ENCODE measurements around the gene YIF1A. TPM values are rescaled to one million over a fixed set of nuclear protein-coding genes. Genes with fewer than 3 reads are reported as not detected.
A peak's percentile ranks its signal among the peaks of the same experiment; 100 is the strongest.

Gene YIF1A
- polyA plus RNA-seq, 1 of the 3 experiments (the other 2 are of a cell fraction) = 123 TPM

DNA sequence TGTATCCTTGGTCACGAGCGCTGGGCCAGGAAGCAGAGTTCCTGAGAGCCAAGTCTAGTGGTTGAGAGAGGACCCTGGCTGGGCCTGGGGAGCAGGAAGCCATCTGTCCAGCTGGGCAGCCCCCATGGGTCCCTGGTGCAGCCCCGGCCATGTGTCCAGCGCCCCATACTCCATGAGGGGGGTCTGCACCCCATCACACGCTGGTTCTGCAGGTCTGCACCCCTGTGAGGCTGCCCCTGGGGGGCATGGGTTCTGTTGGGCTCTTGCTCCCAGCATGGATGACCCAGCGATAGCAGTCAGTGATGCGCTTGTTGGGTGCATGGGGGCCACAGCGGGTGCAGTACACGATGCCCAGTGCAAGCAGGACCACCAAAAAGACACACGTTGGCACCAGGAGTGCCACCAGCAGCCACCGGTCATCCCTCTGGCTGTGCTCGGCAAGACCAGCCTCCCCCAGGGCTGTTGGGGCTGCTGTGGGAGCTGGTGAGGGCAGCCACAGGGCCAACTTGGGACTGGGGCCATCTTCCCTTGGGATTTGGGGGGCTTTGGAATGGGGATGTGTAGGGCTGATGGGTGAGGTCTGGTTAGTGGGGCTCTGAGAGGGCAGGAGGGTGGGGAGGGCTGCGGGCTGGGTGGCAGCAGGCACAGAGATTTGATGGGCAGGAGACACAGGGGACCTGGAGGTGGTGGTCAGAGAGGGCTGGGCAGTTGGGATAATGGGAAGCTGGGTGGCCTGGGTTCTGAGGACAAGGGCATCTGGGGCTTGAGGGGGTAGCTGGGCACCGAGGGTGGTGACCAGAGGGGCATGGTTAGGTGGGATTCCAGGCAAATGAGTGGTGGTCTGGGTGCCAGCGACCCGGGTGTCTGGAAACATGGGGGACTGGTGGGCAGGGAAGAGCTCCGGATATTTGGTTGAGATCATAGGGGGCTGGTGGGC lies 25.9 kb upstream of the YIF1A start (continued):
- TF ChIP-seq, protein P1, sequence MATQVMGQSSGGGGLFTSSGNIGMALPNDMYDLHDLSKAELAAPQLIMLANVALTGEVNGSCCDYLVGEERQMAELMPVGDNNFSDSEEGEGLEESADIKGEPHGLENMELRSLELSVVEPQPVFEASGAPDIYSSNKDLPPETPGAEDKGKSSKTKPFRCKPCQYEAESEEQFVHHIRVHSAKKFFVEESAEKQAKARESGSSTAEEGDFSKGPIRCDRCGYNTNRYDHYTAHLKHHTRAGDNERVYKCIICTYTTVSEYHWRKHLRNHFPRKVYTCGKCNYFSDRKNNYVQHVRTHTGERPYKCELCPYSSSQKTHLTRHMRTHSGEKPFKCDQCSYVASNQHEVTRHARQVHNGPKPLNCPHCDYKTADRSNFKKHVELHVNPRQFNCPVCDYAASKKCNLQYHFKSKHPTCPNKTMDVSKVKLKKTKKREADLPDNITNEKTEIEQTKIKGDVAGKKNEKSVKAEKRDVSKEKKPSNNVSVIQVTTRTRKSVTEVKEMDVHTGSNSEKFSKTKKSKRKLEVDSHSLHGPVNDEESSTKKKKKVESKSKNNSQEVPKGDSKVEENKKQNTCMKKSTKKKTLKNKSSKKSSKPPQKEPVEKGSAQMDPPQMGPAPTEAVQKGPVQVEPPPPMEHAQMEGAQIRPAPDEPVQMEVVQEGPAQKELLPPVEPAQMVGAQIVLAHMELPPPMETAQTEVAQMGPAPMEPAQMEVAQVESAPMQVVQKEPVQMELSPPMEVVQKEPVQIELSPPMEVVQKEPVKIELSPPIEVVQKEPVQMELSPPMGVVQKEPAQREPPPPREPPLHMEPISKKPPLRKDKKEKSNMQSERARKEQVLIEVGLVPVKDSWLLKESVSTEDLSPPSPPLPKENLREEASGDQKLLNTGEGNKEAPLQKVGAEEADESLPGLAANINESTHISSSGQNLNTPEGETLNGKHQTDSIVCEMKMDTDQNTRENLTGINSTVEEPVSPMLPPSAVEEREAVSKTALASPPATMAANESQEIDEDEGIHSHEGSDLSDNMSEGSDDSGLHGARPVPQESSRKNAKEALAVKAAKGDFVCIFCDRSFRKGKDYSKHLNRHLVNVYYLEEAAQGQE (IDR thresholded peaks at IDR 0.05; ENCODE audit: low read depth, low read length) = no peak
- no peak for TF ChIP-seq RXRA (IDR thresholded peaks at IDR 0.05; ENCODE audit: borderline replicate concordance, low read depth)

DNA sequence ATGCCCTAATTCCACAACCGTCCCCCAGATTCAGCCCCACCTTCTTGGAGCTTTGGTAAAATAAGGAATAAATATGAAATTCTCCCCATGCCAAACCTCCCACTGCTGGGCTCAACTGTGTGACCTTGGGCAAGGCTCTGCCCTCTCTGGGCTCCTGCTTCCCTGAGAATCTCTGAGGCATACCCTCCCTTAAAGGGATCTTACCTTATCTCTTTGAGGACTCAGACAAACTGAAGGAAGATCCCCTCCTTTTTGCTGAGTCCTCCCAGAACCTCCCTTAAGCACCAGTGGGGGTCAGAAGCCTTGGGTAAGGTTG lies 25.2 kb upstream of the YIF1A start:
- no peaks in the 10 kb centered on the region for H3K36me3 ChIP-seq (replicated peaks in 1 of 2; ENCODE audit: control insufficient read depth in 1 of 2, insufficient read depth in 2 of 2, low read length in 1 of 2)
- POLR2A ChIA-PET = interaction anchor here (0.6 to 3.1 kb wide), 3 partner anchors 21 to 1002 kb away, joined by 3 to 33 read pairs (median 19); partner anchors contain the start of genes RIN1, TMEM151A and YIF1A
- H3F3A ChIP-seq (replicated peaks; ENCODE audit: insufficient read depth) = peaks cover 15% of the 10 kb centered on the region
- no peaks in the 10 kb centered on the region for H3K79me2 ChIP-seq (ENCODE audit: insufficient read depth)
- no peak overlapping the region; the same call in 1 of the 2 replicates for H3K9ac ChIP-seq
- H3K4me1 ChIP-seq (ENCODE audit: control insufficient read depth in 1 of 2, insufficient read depth in 2 of 2, low read depth in 1 of 2, low read length in 1 of 2) = peaks cover 31 to 69% of the 10 kb centered on the region in 2 experiments
- no peak overlapping the region for H2AFZ ChIP-seq (ENCODE audit: low read depth)
- H3K27ac ChIP-seq (ENCODE audit: low read depth in 2 of 2, low read length in 1 of 2) = peak overlapping the region; percentile 94 to 100; a peak in 3 of 4 replicates
- H3K4me2 ChIP-seq = peak overlapping the region; percentile 80; the same call in 1 of the 2 replicates
- CTCF ChIA-PET = interaction anchor here (0.7 to 12.4 kb wide), 13 partner anchors 8 to 201 kb away, joined by 3 to 280 read pairs (median 46); partner anchors contain the start of genes B4GAT1, BRMS1, CNIH2 and MRPL11
- no peaks in the 10 kb centered on the region for H4K20me1 ChIP-seq (ENCODE audit: insufficient read depth)
- DNase-seq = no peak
- H3K9me3 ChIP-seq = no peaks in the 10 kb centered on the region
- WGBS (ENCODE audit: low lambda C conversion rate) = 80% methylated on average over 1 of the region's 1 CpG
- no peak overlapping the region for H3K4me3 ChIP-seq (ENCODE audit: low read depth in 2 of 2, low read length in 1 of 2)
- no peaks in the 10 kb centered on the region for H3K9me2 ChIP-seq
- no peaks in the 10 kb centered on the region for H3K27me3 ChIP-seq (ENCODE audit: insufficient read depth)
- TF ChIP-seq TAF1 (IDR thresholded peaks at IDR 0.05; ENCODE audit: borderline replicate concordance, low read depth, low read length) = no peak
- TF ChIP-seq RAD21 (IDR thresholded peaks at IDR 0.05; ENCODE audit: low read length) = no peak
- no peak for TF ChIP-seq MXI1 (IDR thresholded peaks at IDR 0.05; ENCODE audit: low read depth, low read length)
- no peak for TF ChIP-seq TEAD4 (IDR thresholded peaks at IDR 0.05; ENCODE audit: borderline replicate concordance, insufficient read depth)
- TF ChIP-seq NFIC (IDR thresholded peaks at IDR 0.05; ENCODE audit: borderline replicate concordance) = no peak
- no peak for TF ChIP-seq JUND (IDR thresholded peaks at IDR 0.05)
- no peak for TF ChIP-seq CHD2 (IDR thresholded peaks at IDR 0.05; ENCODE audit: low read length, partially characterized antibody)
- TF ChIP-seq, protein P2, sequence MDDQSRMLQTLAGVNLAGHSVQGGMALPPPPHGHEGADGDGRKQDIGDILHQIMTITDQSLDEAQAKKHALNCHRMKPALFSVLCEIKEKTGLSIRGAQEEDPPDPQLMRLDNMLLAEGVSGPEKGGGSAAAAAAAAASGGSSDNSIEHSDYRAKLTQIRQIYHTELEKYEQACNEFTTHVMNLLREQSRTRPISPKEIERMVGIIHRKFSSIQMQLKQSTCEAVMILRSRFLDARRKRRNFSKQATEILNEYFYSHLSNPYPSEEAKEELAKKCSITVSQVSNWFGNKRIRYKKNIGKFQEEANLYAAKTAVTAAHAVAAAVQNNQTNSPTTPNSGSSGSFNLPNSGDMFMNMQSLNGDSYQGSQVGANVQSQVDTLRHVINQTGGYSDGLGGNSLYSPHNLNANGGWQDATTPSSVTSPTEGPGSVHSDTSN (IDR thresholded peaks at IDR 0.05) = no peak
- no peak for TF ChIP-seq RXRA (IDR thresholded peaks at IDR 0.05; ENCODE audit: borderline replicate concordance, low read depth)
- TF ChIP-seq SIN3A (IDR thresholded peaks at IDR 0.05; ENCODE audit: borderline replicate concordance, low read depth, low read length) = no peak
- TF ChIP-seq, protein P3, sequence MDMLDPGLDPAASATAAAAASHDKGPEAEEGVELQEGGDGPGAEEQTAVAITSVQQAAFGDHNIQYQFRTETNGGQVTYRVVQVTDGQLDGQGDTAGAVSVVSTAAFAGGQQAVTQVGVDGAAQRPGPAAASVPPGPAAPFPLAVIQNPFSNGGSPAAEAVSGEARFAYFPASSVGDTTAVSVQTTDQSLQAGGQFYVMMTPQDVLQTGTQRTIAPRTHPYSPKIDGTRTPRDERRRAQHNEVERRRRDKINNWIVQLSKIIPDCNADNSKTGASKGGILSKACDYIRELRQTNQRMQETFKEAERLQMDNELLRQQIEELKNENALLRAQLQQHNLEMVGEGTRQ (IDR thresholded peaks at IDR 0.05; ENCODE audit: borderline replicate concordance, low read depth, low read length) = no peak
- TF ChIP-seq, protein P4, sequence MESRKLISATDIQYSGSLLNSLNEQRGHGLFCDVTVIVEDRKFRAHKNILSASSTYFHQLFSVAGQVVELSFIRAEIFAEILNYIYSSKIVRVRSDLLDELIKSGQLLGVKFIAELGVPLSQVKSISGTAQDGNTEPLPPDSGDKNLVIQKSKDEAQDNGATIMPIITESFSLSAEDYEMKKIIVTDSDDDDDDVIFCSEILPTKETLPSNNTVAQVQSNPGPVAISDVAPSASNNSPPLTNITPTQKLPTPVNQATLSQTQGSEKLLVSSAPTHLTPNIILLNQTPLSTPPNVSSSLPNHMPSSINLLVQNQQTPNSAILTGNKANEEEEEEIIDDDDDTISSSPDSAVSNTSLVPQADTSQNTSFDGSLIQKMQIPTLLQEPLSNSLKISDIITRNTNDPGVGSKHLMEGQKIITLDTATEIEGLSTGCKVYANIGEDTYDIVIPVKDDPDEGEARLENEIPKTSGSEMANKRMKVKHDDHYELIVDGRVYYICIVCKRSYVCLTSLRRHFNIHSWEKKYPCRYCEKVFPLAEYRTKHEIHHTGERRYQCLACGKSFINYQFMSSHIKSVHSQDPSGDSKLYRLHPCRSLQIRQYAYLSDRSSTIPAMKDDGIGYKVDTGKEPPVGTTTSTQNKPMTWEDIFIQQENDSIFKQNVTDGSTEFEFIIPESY (IDR thresholded peaks at IDR 0.05; ENCODE audit: borderline replicate concordance, low read depth) = no peak
- TF ChIP-seq GATA2 (CRISPR knock-in tag; IDR thresholded peaks at IDR 0.05) = no peak
- TF ChIP-seq, protein P5, sequence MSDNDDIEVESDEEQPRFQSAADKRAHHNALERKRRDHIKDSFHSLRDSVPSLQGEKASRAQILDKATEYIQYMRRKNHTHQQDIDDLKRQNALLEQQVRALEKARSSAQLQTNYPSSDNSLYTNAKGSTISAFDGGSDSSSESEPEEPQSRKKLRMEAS (IDR thresholded peaks at IDR 0.05; ENCODE audit: low read depth) = no peak
- TF ChIP-seq, protein P6, sequence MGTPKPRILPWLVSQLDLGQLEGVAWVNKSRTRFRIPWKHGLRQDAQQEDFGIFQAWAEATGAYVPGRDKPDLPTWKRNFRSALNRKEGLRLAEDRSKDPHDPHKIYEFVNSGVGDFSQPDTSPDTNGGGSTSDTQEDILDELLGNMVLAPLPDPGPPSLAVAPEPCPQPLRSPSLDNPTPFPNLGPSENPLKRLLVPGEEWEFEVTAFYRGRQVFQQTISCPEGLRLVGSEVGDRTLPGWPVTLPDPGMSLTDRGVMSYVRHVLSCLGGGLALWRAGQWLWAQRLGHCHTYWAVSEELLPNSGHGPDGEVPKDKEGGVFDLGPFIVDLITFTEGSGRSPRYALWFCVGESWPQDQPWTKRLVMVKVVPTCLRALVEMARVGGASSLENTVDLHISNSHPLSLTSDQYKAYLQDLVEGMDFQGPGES (IDR thresholded peaks at IDR 0.05; ENCODE audit: low read depth, low read length) = no peak
- TF ChIP-seq TCF12 (IDR thresholded peaks at IDR 0.05) = no peak
- no peak for TF ChIP-seq RFX5 (IDR thresholded peaks at IDR 0.05; ENCODE audit: low read length)
- no peak for TF ChIP-seq FOSL2 (IDR thresholded peaks at IDR 0.05; ENCODE audit: borderline replicate concordance, low read depth)

All from SK-N-SH (cell line).